SK-N-SH (cell line): Measurements from ENCODE around the gene SND1. TPM values are rescaled to one million over a fixed set of nuclear protein-coding genes. Genes with fewer than 3 reads are reported as not detected.
A peak's percentile ranks its signal among the peaks of the same experiment; 100 is the strongest.

Experiments
- CTCF ChIA-PET: fragments of 300-600, 350-600 bp; formaldehyde crosslinking; extraction: SDS; loops from one replicate; lab custom pipeline; 2021; lab: Yijun Ruan, JAX
- POLR2A ChIA-PET: fragments of 350-600 bp; sonication (Branson Sonifier 250); formaldehyde crosslinking; extraction: SDS; loops from one replicate; lab custom pipeline; 2020; ENCODE audit warnings: antibody characterized with exemption, inconsistent platforms; lab: Yijun Ruan, JAX
- DNase-seq: peaks from one replicate; pipeline ENCODE4 v3.0.0; 2012
- H2AFZ ChIP-seq: fragments of 200-600 bp; sonication (generic); 2 replicates; pipeline ENCODE4 v1.8.1; 2016; ENCODE audit warnings: antibody characterized with exemption, mild to moderate bottlenecking, low read depth
- H3F3A ChIP-seq: fragments of 200-600 bp; sonication (generic); replicated peaks from 2 replicates; pipeline ENCODE3; 2016; ENCODE audit warnings: antibody characterized with exemption, mild to moderate bottlenecking; ENCODE audit not compliant: insufficient read depth
- H3K27ac ChIP-seq, 2 experiments: fragments of 200-500 bp in 1 of 2; fragments of 200-600 bp in 1 of 2; sonication (Bioruptor generic) in 1 of 2; sonication (generic), shearing (Covaris generic) in 1 of 2; 2 replicates each; pipeline versions ENCODE4 v1.5.1 to v1.6.1; 2014 to 2016; ENCODE audit warnings: low read depth in 2 of 2, inconsistent platforms in 1 of 2, low read length in 1 of 2, mild to moderate bottlenecking in 1 of 2, mixed read lengths in 1 of 2
- H3K27me3 ChIP-seq: fragments of 200-600 bp; sonication (generic), shearing (Covaris generic); 2 replicates; pipeline ENCODE4 v1.6.1; 2016; ENCODE audit warnings: mixed run types; ENCODE audit not compliant: insufficient read depth
- H3K36me3 ChIP-seq, 2 experiments: fragments of 200-500 bp in 1 of 2; fragments of 200-600 bp in 1 of 2; sonication (Bioruptor generic) in 1 of 2; sonication (generic) in 1 of 2; replicated peaks in 1 of 2; 2 replicates each; pipeline versions ENCODE3 to v1.5.1; 2014 to 2016; ENCODE audit warnings: low read length in 1 of 2, mild to moderate bottlenecking in 1 of 2; ENCODE audit not compliant: insufficient read depth in 2 of 2, control insufficient read depth in 1 of 2
- H3K4me1 ChIP-seq, 2 experiments: fragments of 200-500 bp in 1 of 2; fragments of 200-600 bp in 1 of 2; sonication (Bioruptor generic) in 1 of 2; sonication (generic), shearing (Covaris generic) in 1 of 2; 2 replicates each; pipeline versions ENCODE4 v1.5.1 to v1.6.1; 2014 to 2016; ENCODE audit warnings: low read depth in 1 of 2, low read length in 1 of 2, mixed run types in 1 of 2; ENCODE audit not compliant: insufficient read depth in 2 of 2, control insufficient read depth in 1 of 2
- H3K4me2 ChIP-seq: fragments of 200-600 bp; sonication (generic), shearing (Covaris generic); 2 replicates; pipeline ENCODE4 v1.6.1; 2017; ENCODE audit warnings: mixed run types
- H3K4me3 ChIP-seq, 2 experiments: fragments of 200-500 bp in 1 of 2; fragments of 200-600 bp in 1 of 2; sonication (Bioruptor generic) in 1 of 2; sonication (generic), shearing (Covaris generic) in 1 of 2; 2 replicates each; pipeline versions ENCODE4 v1.5.1 to v1.8.1; 2014 to 2016; ENCODE audit warnings: low read depth in 2 of 2, inconsistent platforms in 1 of 2, low read length in 1 of 2, mild to moderate bottlenecking in 1 of 2, mixed read lengths in 1 of 2, moderate library complexity in 1 of 2
- H3K79me2 ChIP-seq: fragments of 200-600 bp; sonication (generic); 2 replicates; pipeline ENCODE4 v1.8.1; 2017; ENCODE audit warnings: mild to moderate bottlenecking; ENCODE audit not compliant: insufficient read depth
- H3K9ac ChIP-seq: fragments of 200-600 bp; sonication (generic); 2 replicates; pipeline ENCODE4 v1.6.1; 2017; ENCODE audit warnings: mixed run types
- H3K9me2 ChIP-seq: fragments of 200-600 bp; sonication (generic); 2 replicates; pipeline ENCODE4 v1.6.1; 2017; ENCODE audit warnings: mixed run types
- H3K9me3 ChIP-seq: fragments of 200-600 bp; sonication (generic); 2 replicates; pipeline ENCODE4 v1.6.1; 2017; ENCODE audit warnings: mixed run types, mild to moderate bottlenecking, moderate library complexity
- H4K20me1 ChIP-seq: fragments of 200-600 bp; sonication (generic); 2 replicates; pipeline ENCODE4 v1.6.1; 2017; ENCODE audit warnings: mild to moderate bottlenecking, mixed run types; ENCODE audit not compliant: insufficient read depth
- CHD2 ChIP-seq: fragments of 150-350 bp; IDR thresholded peaks from 2 replicates; pipeline ENCODE4 v1.6.1; 2018; ENCODE audit warnings: low read length; ENCODE audit not compliant: partially characterized antibody
- ELF1 ChIP-seq: IDR thresholded peaks from 2 replicates; pipeline ENCODE4 v1.4.0; 2012
- EP300 ChIP-seq, 2 experiments: IDR thresholded peaks; 2 replicates each; pipeline versions ENCODE4 v1.4.0 to v1.6.1; 2012; ENCODE audit warnings: borderline replicate concordance in 1 of 2, low read depth in 1 of 2, low read length in 1 of 2
- EZH2phosphoT487 ChIP-seq: fragments of 200-600 bp; sonication (generic); IDR thresholded peaks from 2 replicates; pipeline ENCODE4 v1.6.1; 2017; ENCODE audit warnings: low read depth, mixed run types, mild to moderate bottlenecking, antibody characterized with exemption, moderate library complexity, borderline replicate concordance
- FOSL2 ChIP-seq: IDR thresholded peaks from 2 replicates; pipeline ENCODE4 v1.4.0; 2012; ENCODE audit warnings: low read depth, mild to moderate bottlenecking, moderate library complexity, borderline replicate concordance
- FOXJ3 ChIP-seq: sonication (generic); formaldehyde crosslinking; IDR thresholded peaks from 2 replicates; pipeline ENCODE4 v1.5.1; 2020; ENCODE audit warnings: mild to moderate bottlenecking, missing genetic modification reagents
- GATA2 ChIP-seq: sonication (generic); formaldehyde crosslinking; IDR thresholded peaks from 2 replicates; pipeline ENCODE4 v1.5.0; 2020; ENCODE audit warnings: mild to moderate bottlenecking, missing genetic modification reagents
- MEF2A ChIP-seq: IDR thresholded peaks from 2 replicates; pipeline ENCODE4 v1.4.0; 2012; ENCODE audit warnings: low read depth, borderline replicate concordance
- MXI1 ChIP-seq: IDR thresholded peaks from 2 replicates; pipeline ENCODE4 v1.6.1; 2012; ENCODE audit warnings: mild to moderate bottlenecking, low read depth, low read length, improper control_type of control experiment
- RAD21 ChIP-seq: IDR thresholded peaks from 2 replicates; pipeline ENCODE4 v1.6.1; 2012; ENCODE audit warnings: mild to moderate bottlenecking, low read length
- RCOR1 ChIP-seq: fragments of 150-350 bp; IDR thresholded peaks from 2 replicates; pipeline ENCODE4 v1.6.1; 2017; ENCODE audit warnings: antibody characterized with exemption, low read length
- RXRA ChIP-seq: IDR thresholded peaks from 2 replicates; pipeline ENCODE4 v1.4.0; 2012; ENCODE audit warnings: low read depth, mild to moderate bottlenecking, borderline replicate concordance
- TCF12 ChIP-seq: IDR thresholded peaks from 2 replicates; pipeline ENCODE4 v1.4.0; 2012
- WGBS: methylation state at CpG from one replicate; pipeline ENCODE4 v1.1.6; 2017; ENCODE audit warnings: low lambda C conversion rate; 5-methylcytosine and 5-hydroxymethylcytosine counted together
- polyA plus RNA-seq, 3 experiments: library from polyadenylated mRNA; depleted of rRNA; stranded (reverse); fragments of >200 nt; gene quantifications; 2 replicates each; pipeline ENCODE4 v1.2.3, GENCODE V29; 2012
- TF ChIP-seq, protein P1 (sequence below): fragments of 150-350 bp; IDR thresholded peaks from 2 replicates; pipeline ENCODE4 v1.6.1; 2016; ENCODE audit warnings: mild to moderate bottlenecking, low read depth, low read length

SND1 gene
- polyA plus RNA-seq, 1 of the 3 experiments (the other 2 are of a cell fraction) = 165 TPM

DNA sequence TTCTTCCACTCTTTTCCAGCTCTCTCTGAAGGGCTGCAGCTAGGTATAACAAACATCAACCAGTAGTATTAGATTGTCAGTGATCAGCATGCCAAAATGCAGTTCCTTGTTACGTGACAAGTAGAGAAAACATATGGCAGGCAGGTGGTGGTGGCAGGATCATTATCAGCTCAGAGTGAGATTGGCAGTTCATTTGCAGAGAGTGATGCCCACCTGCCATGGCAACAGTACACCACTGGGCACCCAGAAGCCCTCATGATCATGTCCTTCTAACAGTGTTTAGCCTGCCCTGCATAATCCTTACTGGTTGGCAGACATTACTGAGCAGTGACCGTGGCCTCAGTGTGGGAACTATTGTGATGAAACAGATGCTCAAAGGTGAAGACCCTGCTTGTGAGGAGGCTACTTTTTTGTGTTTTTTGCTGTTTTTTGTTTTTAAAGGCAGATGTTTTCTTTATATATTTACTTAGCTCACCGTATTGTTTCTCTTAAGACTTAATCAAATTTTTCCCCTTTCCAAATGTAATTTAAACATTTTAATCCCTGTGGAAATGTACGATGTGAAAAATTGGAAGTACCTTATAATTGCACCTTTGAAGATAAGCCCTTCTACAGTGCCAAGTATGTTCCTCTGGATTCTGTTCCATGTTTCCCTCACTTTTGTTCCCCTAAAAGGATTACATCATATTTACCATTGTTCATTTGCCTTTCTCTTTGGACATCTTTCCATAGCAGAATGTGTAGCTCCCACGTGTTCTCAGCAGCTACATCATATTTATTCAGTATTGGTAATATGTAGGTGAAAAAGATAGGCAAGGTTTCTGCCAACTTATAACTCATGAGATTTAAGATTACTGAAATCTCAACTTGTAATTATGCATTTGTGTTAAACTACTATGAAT lies 179.6 kb downstream of the SND1 start:
- no peak overlapping the region for H2AFZ ChIP-seq
- peaks cover 0 to 15% of the 10 kb centered on the region in 2 experiments for H3K36me3 ChIP-seq
- H3K4me2 ChIP-seq = no peak overlapping the region
- POLR2A ChIA-PET = no interaction called here
- CTCF ChIA-PET = interaction anchor here (0.6 to 1.5 kb wide), 12 partner anchors 9 to 388 kb away, joined by 3 to 5 read pairs (median 3); no protein-coding TSS in a partner anchor
- no peaks in the 10 kb centered on the region for H3K27me3 ChIP-seq
- TF ChIP-seq GATA2 (CRISPR knock-in tag) = peak; percentile 94
- no peak for TF ChIP-seq MEF2A
- peak in 1 of 2 experiments; percentile 28; a peak in 1 of 4 replicates for TF ChIP-seq EP300 (IDR thresholded peaks at IDR 0.05; ENCODE audit: borderline replicate concordance in 1 of 2, low read depth in 1 of 2, low read length in 1 of 2)
- TF ChIP-seq EZH2phosphoT487 = no peak
- peak; percentile 62; the same call in 1 of the 2 replicates for TF ChIP-seq FOXJ3 (CRISPR knock-in tag)
- peak; percentile 73 for TF ChIP-seq RCOR1
- TF ChIP-seq RAD21 = 0 out of 2 replicates have a peak, but pooled peaks have one; percentile 15
- peak; percentile 11; the same call in 1 of the 2 replicates for TF ChIP-seq MXI1
- no peak for TF ChIP-seq FOSL2
- no peak for TF ChIP-seq TCF12
- TF ChIP-seq ELF1 = no peak
- no peak for TF ChIP-seq RXRA
- peak; percentile 53 for TF ChIP-seq CHD2
- peaks cover 10% of the 10 kb centered on the region for H4K20me1 ChIP-seq
- peak overlapping the region in 1 of 2 experiments; percentile 95; a peak in 2 of 4 replicates for H3K27ac ChIP-seq
- peaks cover 84% of the 10 kb centered on the region for H3K79me2 ChIP-seq
- H3K9ac ChIP-seq = no peak overlapping the region
- H3K4me1 ChIP-seq = peaks cover 0 to 26% of the 10 kb centered on the region in 2 experiments; a peak in 2 of 4 replicates
- H3K4me3 ChIP-seq = no peak overlapping the region
- H3F3A ChIP-seq = no peaks in the 10 kb centered on the region
- H3K9me3 ChIP-seq = no peaks in the 10 kb centered on the region
- peak; percentile 76 for DNase-seq
- no peaks in the 10 kb centered on the region for H3K9me2 ChIP-seq
- WGBS = 68% methylated on average over 5 of the region's 5 CpGs

DNA sequence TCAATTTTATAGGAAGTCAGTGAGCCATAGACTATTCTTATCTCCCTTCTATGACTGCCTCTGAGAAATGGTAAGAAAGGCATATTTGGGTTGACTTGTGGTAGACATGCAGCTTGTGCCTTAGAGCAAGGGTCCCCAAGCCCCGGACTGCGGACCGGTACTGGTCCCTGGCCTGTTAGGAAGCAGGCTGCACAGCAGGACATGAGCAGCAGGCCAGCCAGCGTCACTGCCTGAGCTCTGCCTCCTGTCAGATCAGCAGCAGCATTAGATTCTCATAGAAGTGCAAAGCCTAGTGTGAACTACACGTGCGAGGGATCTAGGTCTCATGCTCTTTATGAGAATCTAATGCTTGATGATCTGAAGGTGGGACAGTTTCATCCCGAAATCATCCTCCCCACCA lies 180.6 kb downstream of the SND1 start:
- H4K20me1 ChIP-seq = peaks cover 3% of the 10 kb centered on the region
- 96% methylated on average over 4 of the region's 7 CpGs for WGBS

More for the DNA sequence above, 180.6 kb downstream of the SND1 start:
- peak; percentile 7 for TF ChIP-seq GATA2 (CRISPR knock-in tag)
- TF ChIP-seq, protein P1, sequence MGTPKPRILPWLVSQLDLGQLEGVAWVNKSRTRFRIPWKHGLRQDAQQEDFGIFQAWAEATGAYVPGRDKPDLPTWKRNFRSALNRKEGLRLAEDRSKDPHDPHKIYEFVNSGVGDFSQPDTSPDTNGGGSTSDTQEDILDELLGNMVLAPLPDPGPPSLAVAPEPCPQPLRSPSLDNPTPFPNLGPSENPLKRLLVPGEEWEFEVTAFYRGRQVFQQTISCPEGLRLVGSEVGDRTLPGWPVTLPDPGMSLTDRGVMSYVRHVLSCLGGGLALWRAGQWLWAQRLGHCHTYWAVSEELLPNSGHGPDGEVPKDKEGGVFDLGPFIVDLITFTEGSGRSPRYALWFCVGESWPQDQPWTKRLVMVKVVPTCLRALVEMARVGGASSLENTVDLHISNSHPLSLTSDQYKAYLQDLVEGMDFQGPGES = no peak
- TF ChIP-seq, all 33 proteins: peak for 1
- no peak overlapping the region for H3K4me2 ChIP-seq
- POLR2A ChIA-PET = no interaction called here
- H3K4me1 ChIP-seq = peaks cover 0 to 26% of the 10 kb centered on the region in 2 experiments; a peak in 2 of 4 replicates
- H3K27me3 ChIP-seq = no peaks in the 10 kb centered on the region
- peak overlapping the region in 1 of 2 experiments; percentile 95; a peak in 2 of 4 replicates for H3K27ac ChIP-seq
- CTCF ChIA-PET = interaction anchor here (0.9 kb wide), 1 partner anchor 24 kb away, joined by 3 read pairs; no protein-coding TSS in a partner anchor
- H3K79me2 ChIP-seq = peaks cover 75% of the 10 kb centered on the region
- H3K9me2 ChIP-seq = no peaks in the 10 kb centered on the region
- H3K4me3 ChIP-seq = no peak overlapping the region
- H3K36me3 ChIP-seq = peaks cover 8 to 18% of the 10 kb centered on the region in 2 experiments
- no peak for DNase-seq
- no peaks in the 10 kb centered on the region for H3K9me3 ChIP-seq
- H2AFZ ChIP-seq = no peak overlapping the region
- H3F3A ChIP-seq = no peaks in the 10 kb centered on the region
- no peak overlapping the region for H3K9ac ChIP-seq
